Kidney (tissue), 14 donors: ENCODE measurements around the gene GREM1. TPM values are rescaled to one million over a fixed set of nuclear protein-coding genes. Genes with fewer than 3 reads are reported as not detected.

Experiments used
- DNase-seq, 5 donors: peaks; one replicate each; pipeline ENCODE4 v3.0.0-alpha.2; 2013 to 2020
- FAIRE-seq: peaks from 2 replicates; lab custom pipeline; 2012; peaks lifted over from hg19 to GRCh38; lab: Jason Lieb, UNC
- H3K27ac ChIP-seq, 2 donors: one replicate each; pipeline ENCODE4 v1.7.0; 2013; ENCODE audit warnings: low read depth in 2 of 2, low read length in 2 of 2, inconsistent platforms in 1 of 2
- H3K27me3 ChIP-seq: one replicate; pipeline ENCODE4 v1.7.1; 2013; ENCODE audit warnings: low read length, inconsistent platforms; ENCODE audit not compliant: control insufficient read depth, insufficient read depth
- H3K36me3 ChIP-seq, 3 donors: one replicate each; pipeline versions ENCODE4 v1.7.0 to v1.7.1; 2013; ENCODE audit warnings: low read length in 3 of 3, control low read depth in 1 of 3, inconsistent platforms in 1 of 3; ENCODE audit not compliant: insufficient read depth in 3 of 3, control insufficient read depth in 2 of 3
- H3K4me1 ChIP-seq, 3 donors: one replicate each; pipeline versions ENCODE4 v1.7.0 to v1.7.1; 2013; ENCODE audit warnings: low read length in 3 of 3, inconsistent platforms in 1 of 3, low read depth in 1 of 3; ENCODE audit not compliant: control insufficient read depth in 2 of 3, insufficient read depth in 2 of 3
- H3K4me3 ChIP-seq, 3 donors: one replicate each; pipeline versions ENCODE4 v1.7.0 to v1.8.1; 2013; ENCODE audit warnings: low read length in 3 of 3, control low read depth in 1 of 3, inconsistent platforms in 1 of 3
- H3K9ac ChIP-seq, 3 donors: one replicate each; pipeline versions ENCODE4 v1.7.0 to v1.7.1; 2013; ENCODE audit warnings: low read length in 3 of 3, control low read depth in 1 of 3, inconsistent platforms in 1 of 3
- H3K9me3 ChIP-seq, 3 donors: one replicate each; pipeline versions ENCODE4 v1.7.0 to v1.7.1; 2013; ENCODE audit warnings: low read length in 3 of 3, control low read depth in 1 of 3, inconsistent platforms in 1 of 3; ENCODE audit not compliant: control insufficient read depth in 2 of 3, insufficient read depth in 1 of 3
- CTCF ChIP-seq: IDR thresholded peaks from 3 replicates; pipeline ENCODE4 v1.5.1; 2012; ENCODE audit warnings: mild to moderate bottlenecking, moderate library complexity, borderline replicate concordance; ENCODE audit not compliant: insufficient read depth; ENCODE audit errors: extremely low read depth
- intact Hi-C: fragments of 100-400 bp; cut with DNase I; formaldehyde crosslinking; loops from one replicate; pipeline ENCODE4 v1.11.1; 2022
- polyA plus RNA-seq: library from polyadenylated mRNA; stranded (reverse); fragments of 350-450 nt; fragmentation: Illumina TruSeq; extraction: RNeasy Lipid Tissue Mini Kit (QIAGEN cat#74804); gene quantifications from one replicate; pipeline ENCODE4 v1.2.3, GENCODE V29; 2014; ENCODE audit warnings: low read depth, low replicate concordance; ENCODE audit not compliant: insufficient read depth
- total RNA-seq: library from RNA; stranded (reverse); fragmentation: NEBNext Ultra II Directional; extraction: Animal tissue kit (Norgen Biotek cat#: 25700); gene quantifications from one replicate; pipeline ENCODE4 v1.2.1, GENCODE V29; 2021
- donor health status: control.
- donor health status: control.
- donor health status: control.
- donor health status: control.
- donor health status: control.
- donor health status: DM: yes; HTN: yes; CAD: no.
- donor health status: Normal renal cell carcinoma (clear cell type).

The GREM1 gene
- total and polyA plus RNA-seq, 2 donors from 2014 or later: 0.15 to 4.8 TPM

- no peak overlapping the region for H3K4me3 ChIP-seq
- no peak for FAIRE-seq
- no peak for DNase-seq
- H3K4me1 ChIP-seq: no peaks in the 10 kb centered on the region
- no peak overlapping the region for H3K9ac ChIP-seq
- no peak for TF ChIP-seq CTCF
- no peaks in the 10 kb centered on the region for H3K36me3 ChIP-seq
- no peaks in the 10 kb centered on the region for H3K27me3 ChIP-seq
- no peak overlapping the region for H3K27ac ChIP-seq
- no peaks in the 10 kb centered on the region for H3K9me3 ChIP-seq
- intact Hi-C loops: no loop called here
Observed at GRCh38 chr15:32763295-32763694, 45.5 kb downstream of the GREM1 start.

GRCh38 chr15:32765236-32765635, 47.4 kb downstream of the GREM1 start:
- H3K4me3 ChIP-seq: no peak overlapping the region
- H3K36me3 ChIP-seq: no peaks in the 10 kb centered on the region
- H3K4me1 ChIP-seq: no peaks in the 10 kb centered on the region
- no peak overlapping the region for H3K9ac ChIP-seq
- no peak overlapping the region for H3K27ac ChIP-seq
- no peaks in the 10 kb centered on the region for H3K9me3 ChIP-seq
- DNase-seq: no peak
- intact Hi-C loops: no loop called here
- no peaks in the 10 kb centered on the region for H3K27me3 ChIP-seq
- no peak for TF ChIP-seq CTCF
- no peak for FAIRE-seq

GRCh38 chr15:32766101-32766500, 48.3 kb downstream of the GREM1 start:
- no peak for FAIRE-seq
- Histone ChIP-seq H3K4me1 (no peaks in the 10 kb centered on the region), H3K27me3 (no peaks in the 10 kb centered on the region), H3K36me3 (no peaks in the 10 kb centered on the region), H3K9me3 (no peaks in the 10 kb centered on the region), H3K27ac (no peak overlapping the region), H3K4me3 (no peak overlapping the region), H3K9ac (no peak overlapping the region)
- intact Hi-C loops: no loop called here
- no peak for DNase-seq
- TF ChIP-seq CTCF: no peak

- DNase-seq (no peak), FAIRE-seq (no peak)
- no peaks in the 10 kb centered on the region for H3K4me1 ChIP-seq
- H3K9ac ChIP-seq: no peak overlapping the region
- no peak overlapping the region for H3K4me3 ChIP-seq
- no peaks in the 10 kb centered on the region for H3K36me3 ChIP-seq
- no peaks in the 10 kb centered on the region for H3K9me3 ChIP-seq
- intact Hi-C loops: no loop called here
- no peaks in the 10 kb centered on the region for H3K27me3 ChIP-seq
- no peak for TF ChIP-seq CTCF
- H3K27ac ChIP-seq: no peak overlapping the region
Observed at GRCh38 chr15:32767236-32767635, 49.4 kb downstream of the GREM1 start.
